Fibroblast of gingiva (primary cell): ENCODE measurements around the gene FNIP2.

ENCODE experiments used
- DNase-seq: peaks from one replicate; pipeline ENCODE4 v3.0.0-alpha.2; 2011; ENCODE audit warnings: low read depth

FNIP2 gene

GRCh38 chr4:158762553-158762952 lies 6.3 kb upstream of the FNIP2 start:
- no peak for DNase-seq

GRCh38 chr4:158763462-158763861 lies 5.4 kb upstream of the FNIP2 start:
- no peak for DNase-seq

GRCh38 chr4:158766434-158767044 lies 2.3 kb upstream of the FNIP2 start:
- no peak for DNase-seq

- DNase-seq: no peak
Observed at GRCh38 chr4:158767451-158767850, 1.4 kb upstream of the FNIP2 start.

GRCh38 chr4:158769175-158769921 lies 522 bp downstream of the FNIP2 start:
- peak; percentile 31 for DNase-seq

- DNase-seq: no peak
Observed at GRCh38 chr4:158770671-158771070, 1.8 kb downstream of the FNIP2 start.

- DNase-seq: no peak
Observed at GRCh38 chr4:158771776-158772175, 3.0 kb downstream of the FNIP2 start.

- DNase-seq: peak; percentile 36
Observed at GRCh38 chr4:158775091-158775651, 6.3 kb downstream of the FNIP2 start.

- DNase-seq: no peak
Observed at GRCh38 chr4:158776106-158776505, 7.3 kb downstream of the FNIP2 start.

- no peak for DNase-seq
Observed at GRCh38 chr4:158777423-158778155, 8.8 kb downstream of the FNIP2 start.

- no peak for DNase-seq
Observed at GRCh38 chr4:158778156-158778711, 9.4 kb downstream of the FNIP2 start.

GRCh38 chr4:158778712-158779111 lies 9.9 kb downstream of the FNIP2 start:
- no peak for DNase-seq

- DNase-seq: no peak
Observed at GRCh38 chr4:158781963-158782362, 13.1 kb downstream of the FNIP2 start.

- DNase-seq: no peak
Observed at GRCh38 chr4:158782551-158783360, 13.9 kb downstream of the FNIP2 start.

GRCh38 chr4:158783785-158784184 lies 15.0 kb downstream of the FNIP2 start:
- no peak for DNase-seq

- no peak for DNase-seq
Observed at GRCh38 chr4:158785718-158786117, 16.9 kb downstream of the FNIP2 start.

- DNase-seq: no peak
Observed at GRCh38 chr4:158786121-158786601, 17.3 kb downstream of the FNIP2 start.

GRCh38 chr4:158786955-158787354 lies 18.1 kb downstream of the FNIP2 start:
- DNase-seq: no peak

GRCh38 chr4:158787709-158788475 lies 19.1 kb downstream of the FNIP2 start:
- no peak for DNase-seq

- no peak for DNase-seq
Observed at GRCh38 chr4:158788516-158788915, 19.7 kb downstream of the FNIP2 start.

- no peak for DNase-seq
Observed at GRCh38 chr4:158789853-158790252, 21.0 kb downstream of the FNIP2 start.
